NCI-H2107 treated with DMSO at 0.1 percent for 48 hours (cell line): ENCODE results near the gene C1QTNF3.
"Not testable (repeated sequence)": the region's sequence is repeated elsewhere in the genome, so short reads cannot be mapped to it uniquely, and the experiment has no call there.

Experiments
- DNase-seq: peaks from one replicate; lab custom pipeline; 2025; ENCODE audit not compliant: unreplicated experiment; lab: John Stamatoyannopoulos, UW

Gene C1QTNF3, protein sequence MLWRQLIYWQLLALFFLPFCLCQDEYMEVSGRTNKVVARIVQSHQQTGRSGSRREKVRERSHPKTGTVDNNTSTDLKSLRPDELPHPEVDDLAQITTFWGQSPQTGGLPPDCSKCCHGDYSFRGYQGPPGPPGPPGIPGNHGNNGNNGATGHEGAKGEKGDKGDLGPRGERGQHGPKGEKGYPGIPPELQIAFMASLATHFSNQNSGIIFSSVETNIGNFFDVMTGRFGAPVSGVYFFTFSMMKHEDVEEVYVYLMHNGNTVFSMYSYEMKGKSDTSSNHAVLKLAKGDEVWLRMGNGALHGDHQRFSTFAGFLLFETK

DNA sequence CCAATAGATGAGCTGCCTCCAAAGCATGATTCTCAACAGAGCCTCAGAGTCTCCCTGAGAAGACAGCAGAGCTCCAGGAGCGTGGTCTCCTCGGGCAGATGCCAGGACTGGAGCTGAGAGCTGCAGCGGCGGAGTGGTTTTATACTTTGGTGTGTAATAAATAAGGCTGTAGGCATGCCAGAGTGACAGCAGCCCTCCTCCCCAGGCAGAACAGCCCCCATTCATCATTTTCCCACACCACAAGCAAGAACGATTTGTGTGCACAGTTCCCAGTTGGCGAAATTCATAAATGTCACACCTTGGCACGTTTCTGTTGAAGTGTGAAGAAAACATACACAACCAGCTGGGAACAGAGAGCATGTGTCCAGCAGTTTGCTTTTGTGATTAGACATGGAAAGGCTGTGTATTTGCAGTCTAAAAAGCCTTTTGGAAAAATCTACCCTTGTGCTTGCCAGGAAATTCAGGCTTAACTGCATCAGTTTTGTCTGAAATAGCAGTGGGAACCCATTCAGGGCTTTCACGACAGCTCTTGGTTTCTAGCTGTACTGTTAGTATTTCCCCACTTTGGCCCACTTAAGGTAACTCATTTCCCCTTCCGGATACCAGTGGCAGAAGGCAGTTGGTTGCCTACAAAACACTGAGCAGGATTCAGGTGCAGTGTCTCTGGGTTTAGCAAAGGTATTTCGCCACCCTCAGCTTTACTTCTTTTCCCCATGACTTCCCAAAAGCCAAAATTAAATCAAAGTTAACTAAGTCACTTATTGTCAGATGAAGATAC, at the start of gene C1QTNF3:
Gene C1QTNF3, minus strand, starts transcription at position 115 of the 778 bp plus-strand sequence. Its CDS starts 88 bp downstream, at position 27.
- DNase-seq = no peak

DNA sequence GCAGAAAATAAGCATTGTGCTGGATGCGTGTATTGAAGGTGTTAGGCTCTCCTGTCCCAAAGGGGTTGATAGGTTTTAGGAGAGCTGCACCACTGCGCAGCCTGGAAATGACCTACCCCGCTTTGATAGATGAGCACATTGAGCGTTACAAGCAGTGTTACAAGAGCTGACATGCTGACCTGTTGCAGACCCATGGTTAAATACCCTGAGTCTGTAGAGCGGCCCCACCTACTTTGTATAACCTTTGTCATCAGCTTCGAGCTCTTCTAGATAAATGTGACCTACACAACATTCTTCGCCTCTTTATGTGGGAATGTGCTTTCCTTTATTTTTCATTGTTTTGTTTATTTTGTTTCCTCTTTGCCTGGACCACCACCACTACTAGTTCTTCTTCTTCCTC, 48.0 kb upstream of the C1QTNF3 start:
- DNase-seq = not testable (repeated sequence)

DNA sequence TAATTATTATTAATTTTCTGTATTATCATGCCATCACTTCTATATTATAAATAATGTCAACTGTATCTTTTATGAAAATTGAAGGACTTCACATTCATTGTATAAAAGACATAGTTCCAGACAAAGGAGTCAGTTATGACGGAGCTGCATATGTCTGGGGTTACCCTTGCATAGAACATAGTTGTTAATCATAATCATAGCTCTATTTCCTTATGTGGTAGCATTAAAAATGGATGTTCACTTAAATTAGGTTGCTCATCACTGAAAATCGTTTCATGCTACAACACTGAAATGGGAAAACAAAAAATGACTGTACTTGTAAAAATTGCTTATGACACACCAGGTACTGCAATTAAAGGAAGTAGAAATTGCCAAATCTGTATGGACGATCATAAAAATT, 46.8 kb upstream of the C1QTNF3 start:
- DNase-seq = not testable (repeated sequence)

DNA sequence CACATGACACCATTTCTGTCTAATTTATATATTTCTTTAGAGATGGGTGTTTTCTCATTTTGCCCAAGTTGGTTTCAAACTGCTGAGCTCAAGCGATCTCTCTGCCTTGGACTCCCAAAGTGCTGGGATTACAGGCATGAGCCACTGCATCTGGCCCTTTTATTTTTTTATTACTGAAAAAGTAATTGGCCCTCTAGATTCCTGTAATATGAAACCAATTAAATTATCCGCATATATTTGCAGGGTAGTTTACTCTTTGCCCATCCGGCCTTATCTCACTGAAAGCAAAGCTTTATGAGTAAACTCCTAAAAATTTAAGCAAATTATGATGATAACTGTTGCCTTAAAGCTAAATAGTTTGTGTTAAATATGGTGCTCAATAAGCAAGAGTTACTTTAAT, 44.7 kb upstream of the C1QTNF3 start:
- not testable (repeated sequence) for DNase-seq

DNA sequence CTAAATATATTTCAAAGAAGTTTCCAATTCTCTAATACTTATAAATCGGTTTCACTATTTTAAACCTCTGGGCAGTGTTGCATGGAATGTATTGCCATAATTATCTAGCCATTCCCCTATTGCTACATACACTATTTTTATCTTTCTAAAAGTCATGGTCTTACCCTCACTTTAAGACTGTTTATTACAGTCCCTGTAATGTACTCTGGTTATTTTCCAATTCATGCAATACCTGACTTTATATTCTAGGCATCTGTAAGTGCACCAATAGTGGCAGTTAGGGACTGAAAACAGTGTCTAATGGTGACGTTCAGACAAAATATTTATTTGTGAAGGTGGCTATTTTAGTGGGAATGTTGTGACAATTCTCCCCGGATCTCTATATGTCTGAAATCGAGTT, 40.9 kb upstream of the C1QTNF3 start:
- not testable (repeated sequence) for DNase-seq

DNA sequence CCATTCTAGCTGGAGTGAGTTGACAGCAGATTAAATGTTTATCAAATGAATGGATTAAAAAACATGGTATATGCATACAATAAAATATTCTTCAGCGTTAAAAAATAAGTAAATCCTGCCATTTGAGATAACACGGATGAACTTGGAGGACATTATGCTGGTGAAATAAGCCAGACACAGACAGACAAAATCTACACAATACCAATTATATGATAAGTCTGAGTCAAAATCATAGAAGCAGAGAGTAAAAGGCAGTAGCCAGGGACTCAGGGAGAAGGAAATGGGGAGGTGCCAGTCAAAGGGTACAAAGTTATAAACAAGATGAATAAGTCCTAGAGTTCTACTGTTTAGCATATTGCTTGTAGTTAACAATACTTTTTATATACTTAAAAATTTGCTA, 36.5 kb upstream of the C1QTNF3 start:
- not testable (repeated sequence) for DNase-seq

DNA sequence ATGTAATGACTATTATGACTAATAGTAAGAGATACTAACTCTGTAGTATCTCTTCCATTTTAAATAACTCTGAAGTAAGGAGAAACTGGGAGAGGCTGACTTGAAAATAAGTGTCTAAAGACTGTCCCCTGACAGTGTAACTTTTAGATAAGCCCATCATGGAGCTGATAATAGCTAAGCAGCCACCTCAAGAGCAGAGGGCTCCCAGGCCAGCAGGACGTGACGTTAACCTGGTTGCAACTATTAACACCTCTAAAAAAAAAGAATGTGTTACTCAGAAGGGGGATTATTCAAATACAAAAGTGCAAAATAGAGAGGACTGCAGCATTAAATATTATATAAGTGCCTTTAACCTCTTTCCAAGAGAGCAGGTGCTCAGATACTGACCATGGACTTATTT, 34.6 kb upstream of the C1QTNF3 start:
- DNase-seq = not testable (repeated sequence)

DNA sequence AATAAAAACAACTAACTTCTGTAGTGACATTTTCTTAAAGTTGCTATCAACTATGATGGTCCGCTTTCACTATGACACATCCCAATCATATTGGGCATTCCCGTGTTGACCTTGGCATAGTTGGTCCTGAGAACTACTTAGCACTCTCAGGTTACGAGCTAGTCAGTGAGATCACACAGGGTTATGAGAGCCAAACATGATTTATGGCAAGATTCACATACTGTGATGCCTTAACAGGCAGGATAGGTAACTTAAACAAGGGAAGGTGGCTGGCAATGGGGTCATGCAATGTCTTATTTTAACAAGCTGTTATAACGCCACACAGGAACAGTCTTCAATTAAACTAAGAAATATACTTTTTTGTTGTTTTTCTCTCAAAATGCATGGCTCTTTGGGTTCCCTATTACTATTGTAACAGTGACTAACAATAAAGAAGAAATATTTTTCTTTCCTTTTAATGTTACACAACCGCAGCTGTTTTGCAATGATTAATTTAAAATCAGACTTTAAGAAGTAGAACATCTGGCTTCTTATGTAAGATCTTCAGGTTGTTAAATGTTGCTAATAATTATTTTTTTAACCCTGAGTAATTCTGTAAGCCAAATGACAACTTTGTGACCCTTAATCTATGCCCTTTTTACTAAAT, 33.8 kb upstream of the C1QTNF3 start:
- DNase-seq = not testable (repeated sequence)

DNA sequence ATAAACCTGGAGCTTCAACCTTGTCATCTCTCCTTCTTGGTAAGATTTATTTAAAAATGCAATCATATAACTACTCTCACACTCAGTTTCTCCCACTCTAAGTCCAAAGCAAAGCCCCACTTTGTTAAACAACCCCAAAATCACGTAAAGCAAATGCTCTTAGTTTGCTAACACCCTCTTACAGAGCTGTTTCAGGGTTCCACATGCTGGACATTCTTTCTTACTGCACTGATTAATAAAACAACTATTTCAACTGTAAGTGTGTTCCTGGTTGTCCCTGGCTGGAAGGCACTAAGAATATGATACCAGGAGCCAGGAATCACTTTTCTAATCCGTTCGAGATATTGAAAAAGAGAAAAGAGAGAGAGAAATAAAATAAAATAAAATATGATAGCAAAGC, 31.5 kb upstream of the C1QTNF3 start:
- DNase-seq = not testable (repeated sequence)

DNA sequence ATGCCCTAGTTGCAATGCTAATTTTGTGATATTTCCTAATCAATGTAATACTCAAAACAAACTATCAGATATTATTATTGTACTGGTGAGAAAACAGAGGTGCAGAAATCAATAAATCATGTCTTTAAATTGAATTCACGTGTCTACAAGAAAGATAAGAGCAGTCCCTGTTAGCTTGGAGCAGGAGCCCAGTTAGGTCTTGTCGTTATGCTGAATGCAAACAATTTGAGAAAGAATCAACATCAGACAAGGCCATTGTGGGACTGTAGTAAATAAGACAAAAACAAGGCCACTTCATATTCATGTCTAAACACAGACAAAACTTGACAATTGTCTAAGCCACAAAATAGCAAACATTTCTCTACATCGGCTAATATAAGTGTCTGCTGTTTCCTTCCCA, 31.1 kb upstream of the C1QTNF3 start:
- DNase-seq = not testable (repeated sequence)

DNA sequence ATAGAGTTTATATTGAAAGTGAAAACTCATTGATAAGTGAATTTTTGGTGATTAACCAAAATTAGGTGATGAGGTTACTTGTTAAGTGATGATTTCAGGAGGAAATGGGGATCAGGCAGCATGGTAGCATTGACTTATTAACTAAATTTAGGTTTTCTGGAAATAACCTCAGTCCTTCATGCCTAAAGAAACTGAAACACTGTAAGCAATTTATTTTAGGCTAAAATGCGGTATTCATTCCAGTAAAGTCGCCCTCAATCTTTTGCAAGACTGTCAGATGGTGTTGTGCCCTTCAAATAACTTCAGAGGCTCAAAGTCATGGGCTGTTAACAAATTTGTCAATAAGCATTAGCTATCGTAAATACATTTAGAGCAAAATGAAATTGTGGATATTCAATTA, 27.6 kb upstream of the C1QTNF3 start:
- DNase-seq = not testable (repeated sequence)

DNA sequence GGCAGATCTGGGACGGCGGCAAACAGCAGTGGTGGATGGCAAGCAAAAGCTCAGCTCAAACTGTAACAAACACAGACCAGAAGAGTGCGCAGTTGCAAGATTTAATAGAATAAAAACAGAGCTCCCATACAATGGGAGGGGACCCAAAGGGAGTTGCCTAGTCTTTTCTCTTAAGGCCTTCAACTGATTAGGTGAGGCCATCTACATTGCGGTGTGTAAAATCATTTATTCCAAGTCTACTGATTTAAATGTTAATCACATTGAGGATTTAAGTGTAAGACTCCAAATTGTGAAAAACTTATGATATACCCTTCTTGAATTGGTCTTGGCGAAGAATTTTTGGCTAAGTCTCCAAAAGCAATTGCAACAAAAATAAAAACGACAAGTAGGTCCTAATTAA, 21.6 kb upstream of the C1QTNF3 start:
- no peak for DNase-seq

DNA sequence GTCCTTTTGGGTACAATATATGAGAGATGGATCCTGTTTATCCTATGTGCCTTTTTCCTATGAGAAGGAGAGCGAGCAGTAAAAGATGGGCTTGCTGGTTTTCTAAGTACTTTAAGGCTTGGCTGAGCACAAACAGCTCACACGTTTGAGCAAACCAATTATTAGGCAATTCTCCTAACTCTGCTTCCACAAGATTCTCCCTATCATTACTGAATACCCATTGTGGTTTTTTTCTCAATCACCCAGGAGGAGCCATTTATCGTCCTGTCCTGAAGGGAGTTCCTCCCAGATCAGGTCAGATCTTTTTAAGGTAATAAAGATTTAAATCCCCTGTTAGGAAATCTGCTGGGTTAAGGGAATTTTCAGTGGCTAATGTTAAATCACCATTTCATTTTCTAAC, 19.4 kb upstream of the C1QTNF3 start:
- DNase-seq = no peak

DNA sequence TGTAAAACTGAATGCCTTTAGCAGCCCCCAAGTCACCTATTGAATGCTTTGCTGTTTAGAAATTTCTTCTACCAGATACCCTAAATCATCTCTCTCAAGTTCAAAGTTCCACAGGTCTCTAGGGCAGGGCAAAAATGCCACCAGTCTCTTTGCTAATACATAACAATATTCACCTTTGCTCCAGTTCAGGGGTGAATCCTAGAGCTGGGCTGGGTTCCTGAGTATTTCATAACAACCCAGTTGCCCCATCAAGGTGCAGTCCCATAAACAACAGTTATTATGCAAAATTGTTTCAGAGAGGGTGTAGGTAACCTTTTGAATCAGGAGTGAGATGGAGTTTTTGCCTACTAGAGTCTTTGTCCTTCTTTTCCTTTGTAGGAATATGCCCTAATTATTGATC, 19.0 kb upstream of the C1QTNF3 start:
- DNase-seq = no peak

DNA sequence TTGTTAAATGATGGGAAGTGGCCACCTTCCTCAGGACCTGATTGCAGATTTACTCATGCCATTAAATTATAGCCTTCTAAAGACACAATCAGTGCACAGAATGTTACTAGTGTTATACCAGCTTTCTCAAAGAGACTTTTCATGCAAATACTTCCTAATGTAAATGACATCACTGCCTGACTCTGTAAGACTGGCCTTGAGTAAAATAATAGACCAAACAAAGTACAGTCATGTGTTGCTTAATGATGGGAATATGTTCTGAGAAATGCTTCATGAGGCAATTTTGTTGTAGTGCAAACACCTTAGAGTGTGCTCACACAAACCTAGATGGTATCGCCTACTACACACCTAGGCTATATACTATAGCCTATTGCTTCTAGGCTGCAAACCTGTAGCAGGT, 17.0 kb upstream of the C1QTNF3 start:
- no peak for DNase-seq

DNA sequence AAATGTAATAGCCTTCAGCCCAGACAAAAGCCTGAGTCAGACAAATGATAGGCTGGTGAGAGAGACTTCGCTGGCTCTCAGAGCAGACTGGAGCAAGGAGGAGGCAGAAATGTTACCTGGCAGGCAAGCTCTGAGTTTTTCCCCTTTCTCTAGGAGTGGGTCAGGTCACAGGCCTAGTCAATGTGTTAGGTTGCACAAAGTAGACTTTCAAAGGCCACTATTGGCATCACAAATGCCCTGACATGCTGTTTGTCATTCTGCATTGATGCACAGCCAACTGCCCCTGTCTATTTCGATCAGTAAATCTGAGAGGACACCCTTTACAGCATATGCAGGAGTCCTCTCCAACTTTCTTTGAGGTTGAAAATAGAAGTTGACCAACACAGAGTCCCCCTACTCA, 15.5 kb upstream of the C1QTNF3 start:
- no peak for DNase-seq

DNA sequence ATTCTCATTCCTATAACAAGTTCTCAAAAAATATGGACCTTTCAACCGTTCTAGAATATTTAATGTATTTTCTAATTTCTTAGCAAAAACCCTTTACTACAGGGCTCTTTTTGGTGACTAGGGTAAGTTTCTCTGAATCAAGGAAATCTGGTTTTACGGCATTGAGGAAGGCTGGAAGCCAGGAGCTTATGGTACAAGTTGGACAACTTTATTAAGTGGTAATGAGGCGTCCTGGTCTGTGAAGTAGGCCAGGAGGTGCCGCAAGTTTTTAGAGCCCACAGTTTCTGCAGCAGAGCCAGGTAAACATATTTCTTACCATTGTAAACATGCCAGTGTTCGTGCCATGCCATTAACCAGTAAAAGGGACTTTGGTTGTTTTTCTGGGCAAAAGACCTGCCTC, 14.6 kb upstream of the C1QTNF3 start:
- DNase-seq = no peak

DNA sequence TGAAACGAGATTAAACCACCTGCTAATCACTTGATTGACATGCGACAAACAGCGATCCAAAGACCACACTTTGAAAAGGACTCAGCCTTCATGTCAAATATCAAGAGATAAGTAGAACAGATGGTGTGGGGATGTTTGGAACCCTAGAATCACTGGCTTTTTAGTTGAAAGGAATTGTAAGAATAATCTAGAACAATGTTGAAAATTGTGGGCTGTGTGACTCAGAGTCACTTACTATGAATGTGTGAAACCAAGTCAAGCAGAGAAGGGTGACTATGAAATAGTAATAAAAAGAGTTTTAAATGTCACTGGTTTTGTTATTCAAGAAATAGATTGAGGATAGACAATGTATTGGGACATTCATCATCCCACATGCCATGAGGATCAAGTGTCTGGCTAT, 14.1 kb upstream of the C1QTNF3 start:
- DNase-seq = no peak

DNA sequence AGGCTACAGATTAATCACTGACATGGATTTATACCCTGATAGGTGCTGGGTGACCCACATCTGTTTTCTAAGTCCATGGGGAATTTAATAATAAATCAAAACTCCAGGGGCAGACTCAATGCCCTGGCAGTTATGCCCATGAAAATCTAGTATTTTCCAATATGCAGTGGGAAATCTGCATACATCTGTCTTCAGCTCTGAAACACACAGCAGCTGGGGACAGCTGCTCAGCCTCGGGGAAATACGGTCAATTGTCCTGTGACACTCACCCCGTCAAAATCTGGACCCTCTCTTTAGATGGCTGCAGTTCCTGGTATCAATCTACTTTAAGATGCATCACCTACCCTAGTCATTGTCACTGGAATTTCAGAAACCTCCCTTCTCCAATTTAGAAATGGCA, 12.7 kb upstream of the C1QTNF3 start:
- no peak for DNase-seq

DNA sequence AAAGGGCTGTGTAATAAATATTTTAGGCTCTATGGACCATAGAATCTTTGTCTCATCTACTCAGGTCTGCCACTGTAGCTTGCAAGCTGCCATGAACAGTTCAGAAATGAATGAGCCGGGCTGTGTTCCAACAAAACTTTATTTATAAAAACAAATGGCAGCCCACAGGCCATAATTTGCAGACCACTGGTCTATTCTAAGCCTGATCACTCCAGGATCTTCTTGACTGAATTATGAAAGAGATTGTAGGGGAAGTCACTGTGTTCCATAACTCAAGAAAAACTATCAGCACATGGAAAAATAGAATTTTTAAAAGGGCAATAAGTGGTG, 11.4 kb upstream of the C1QTNF3 start:
- DNase-seq = no peak

DNA sequence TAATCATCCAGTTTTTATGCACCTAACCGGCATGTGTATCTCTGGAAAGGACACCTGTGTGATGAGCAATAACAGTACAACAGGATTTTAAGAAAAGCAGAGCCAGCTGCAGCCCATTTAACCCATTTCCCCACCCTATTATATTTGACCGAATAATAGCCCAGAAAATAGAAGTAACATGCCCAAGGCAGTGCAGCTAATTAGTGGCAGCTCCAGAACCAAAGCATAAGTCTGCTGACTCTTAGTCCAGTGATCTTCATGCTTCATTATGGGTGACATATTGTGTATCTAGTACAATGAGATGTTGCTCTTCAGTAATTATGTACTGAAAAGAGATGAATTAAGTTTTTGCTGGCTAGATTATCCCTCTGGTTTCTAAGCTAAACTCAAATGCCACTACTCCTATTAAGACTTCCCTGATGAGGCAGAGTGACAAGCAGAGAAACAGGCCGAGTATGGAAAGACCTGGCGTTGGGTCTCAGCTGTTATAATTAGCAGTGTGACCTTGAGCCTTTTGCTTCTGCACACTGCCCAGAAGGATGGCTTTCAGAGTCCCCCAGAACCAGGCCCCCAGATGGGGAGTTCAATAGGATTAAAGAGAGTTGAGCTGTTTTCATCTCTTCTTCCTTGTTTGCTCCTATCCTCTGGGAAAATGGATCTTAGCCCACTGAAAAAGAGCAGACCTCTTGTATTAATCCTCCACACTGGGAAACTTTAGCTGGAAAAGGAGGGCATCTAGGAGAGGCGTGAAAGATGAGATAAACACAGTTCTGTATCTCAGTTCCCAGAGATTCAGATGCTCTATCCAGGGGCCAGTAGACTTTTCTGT, 10.8 kb upstream of the C1QTNF3 start:
- no peak for DNase-seq
